PFSK-1 (cell line): ENCODE measurements around the gene PATL1.

ENCODE experiments used
- FOXP2 ChIP-seq: optimal IDR thresholded peaks from 2 replicates; pipeline ENCODE3; 2011; ENCODE audit warnings: borderline replicate concordance, control low read depth, inconsistent platforms; ENCODE audit not compliant: insufficient read depth; ENCODE audit errors: extremely low read length, extremely low read depth
- POLR2AphosphoS5 ChIP-seq: IDR thresholded peaks from 2 replicates; pipeline ENCODE4 v1.6.1; 2012; ENCODE audit warnings: low read depth, mild to moderate bottlenecking, control low read depth, low read length, moderate library complexity
- SIN3A ChIP-seq: IDR thresholded peaks from 2 replicates; pipeline ENCODE4 v1.6.1; 2012; ENCODE audit warnings: mild to moderate bottlenecking, low read length, moderate library complexity, borderline replicate concordance; ENCODE audit not compliant: insufficient read depth
- TAF1 ChIP-seq: IDR thresholded peaks from 2 replicates; pipeline ENCODE4 v1.6.1; 2012; ENCODE audit warnings: low read length, control low read depth, borderline replicate concordance; ENCODE audit not compliant: insufficient read depth
- TF ChIP-seq, protein P1 (sequence below), 2 experiments: IDR thresholded peaks; 2 replicates each; pipeline versions ENCODE4 v1.6.1 to v1.8.0; 2011 to 2012; ENCODE audit warnings: low read depth in 2 of 2, low read length in 2 of 2, control low read depth in 1 of 2, inconsistent platforms in 1 of 2, mild to moderate bottlenecking in 1 of 2, moderate library complexity in 1 of 2; ENCODE audit not compliant: insufficient read depth in 1 of 2

PATL1 gene

DNA sequence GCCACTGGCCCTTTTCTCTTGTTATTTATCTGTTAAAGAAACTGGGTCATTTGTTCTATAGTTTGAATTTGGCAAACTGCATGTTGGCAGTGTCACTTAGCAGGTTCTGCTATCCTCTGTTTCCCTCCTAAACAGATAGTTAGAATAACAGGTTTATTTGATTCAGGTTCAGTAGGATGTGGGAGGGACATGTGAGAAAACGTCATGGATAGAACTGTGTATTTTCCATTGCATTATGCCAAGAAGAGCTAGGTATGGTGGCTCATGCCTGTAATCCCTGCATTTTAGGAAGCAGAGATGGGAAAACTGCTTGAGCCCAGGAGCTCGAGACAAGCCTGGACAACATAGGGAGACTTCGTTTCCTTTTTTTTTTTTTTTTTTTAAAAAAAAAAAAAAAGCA lies 24.3 kb downstream of the PATL1 start:
- TF ChIP-seq, protein P1, sequence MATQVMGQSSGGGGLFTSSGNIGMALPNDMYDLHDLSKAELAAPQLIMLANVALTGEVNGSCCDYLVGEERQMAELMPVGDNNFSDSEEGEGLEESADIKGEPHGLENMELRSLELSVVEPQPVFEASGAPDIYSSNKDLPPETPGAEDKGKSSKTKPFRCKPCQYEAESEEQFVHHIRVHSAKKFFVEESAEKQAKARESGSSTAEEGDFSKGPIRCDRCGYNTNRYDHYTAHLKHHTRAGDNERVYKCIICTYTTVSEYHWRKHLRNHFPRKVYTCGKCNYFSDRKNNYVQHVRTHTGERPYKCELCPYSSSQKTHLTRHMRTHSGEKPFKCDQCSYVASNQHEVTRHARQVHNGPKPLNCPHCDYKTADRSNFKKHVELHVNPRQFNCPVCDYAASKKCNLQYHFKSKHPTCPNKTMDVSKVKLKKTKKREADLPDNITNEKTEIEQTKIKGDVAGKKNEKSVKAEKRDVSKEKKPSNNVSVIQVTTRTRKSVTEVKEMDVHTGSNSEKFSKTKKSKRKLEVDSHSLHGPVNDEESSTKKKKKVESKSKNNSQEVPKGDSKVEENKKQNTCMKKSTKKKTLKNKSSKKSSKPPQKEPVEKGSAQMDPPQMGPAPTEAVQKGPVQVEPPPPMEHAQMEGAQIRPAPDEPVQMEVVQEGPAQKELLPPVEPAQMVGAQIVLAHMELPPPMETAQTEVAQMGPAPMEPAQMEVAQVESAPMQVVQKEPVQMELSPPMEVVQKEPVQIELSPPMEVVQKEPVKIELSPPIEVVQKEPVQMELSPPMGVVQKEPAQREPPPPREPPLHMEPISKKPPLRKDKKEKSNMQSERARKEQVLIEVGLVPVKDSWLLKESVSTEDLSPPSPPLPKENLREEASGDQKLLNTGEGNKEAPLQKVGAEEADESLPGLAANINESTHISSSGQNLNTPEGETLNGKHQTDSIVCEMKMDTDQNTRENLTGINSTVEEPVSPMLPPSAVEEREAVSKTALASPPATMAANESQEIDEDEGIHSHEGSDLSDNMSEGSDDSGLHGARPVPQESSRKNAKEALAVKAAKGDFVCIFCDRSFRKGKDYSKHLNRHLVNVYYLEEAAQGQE (IDR thresholded peaks at IDR 0.05; ENCODE audit: insufficient read depth in 1 of 2, low read depth in 2 of 2, low read length in 2 of 2) = no peak
- no peak for TF ChIP-seq POLR2AphosphoS5
- TF ChIP-seq SIN3A = no peak
- TF ChIP-seq FOXP2 = no peak
- no peak for TF ChIP-seq TAF1

DNA sequence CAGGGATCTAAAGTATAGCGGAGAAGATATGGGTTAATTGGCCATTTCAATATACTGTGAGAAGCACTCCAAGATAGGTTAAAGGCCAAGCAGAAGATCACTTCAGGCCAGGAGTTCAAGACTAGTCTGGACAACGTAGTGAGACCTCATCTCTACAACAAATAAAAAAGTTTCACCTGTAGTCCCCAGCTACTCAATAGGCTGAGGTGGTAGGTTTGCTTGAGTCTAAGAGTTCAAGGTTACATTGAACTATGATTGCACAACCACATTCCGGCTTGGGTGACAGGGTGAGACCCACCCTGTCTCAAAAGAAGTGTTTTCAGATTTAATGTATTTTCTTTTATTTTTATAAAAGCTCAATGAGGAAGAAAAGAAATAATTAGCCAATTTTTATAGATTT lies 25.4 kb downstream of the PATL1 start:
- TF ChIP-seq TAF1 (no peak), FOXP2 (no peak)
- TF ChIP-seq, protein P1 (IDR thresholded peaks at IDR 0.05; ENCODE audit: insufficient read depth in 1 of 2, low read depth in 2 of 2, low read length in 2 of 2) = no peak

DNA sequence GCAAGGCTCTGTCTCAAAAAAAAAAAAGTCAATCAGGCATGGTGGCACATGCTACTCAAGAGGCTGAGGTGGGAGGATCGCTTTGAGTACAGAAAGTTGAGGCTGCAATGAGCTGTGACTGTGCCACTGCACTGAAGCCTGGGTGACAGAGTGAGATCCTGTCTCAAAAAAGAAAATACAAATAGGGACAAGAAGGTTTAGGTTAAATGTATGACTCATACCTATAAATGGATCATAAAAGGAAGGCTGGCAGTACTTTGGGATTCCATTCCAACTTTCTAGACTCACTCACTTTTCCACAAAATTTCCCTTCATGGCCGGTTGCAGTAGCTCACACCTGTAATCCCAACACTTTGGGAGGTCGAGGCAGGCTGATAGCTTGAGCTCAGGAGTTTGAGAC lies 27.7 kb downstream of the PATL1 start:
- no peak for TF ChIP-seq FOXP2
- TF ChIP-seq POLR2AphosphoS5 = no peak
- TF ChIP-seq, protein P1 (IDR thresholded peaks at IDR 0.05; ENCODE audit: insufficient read depth in 1 of 2, low read depth in 2 of 2, low read length in 2 of 2) = no peak
- no peak for TF ChIP-seq SIN3A
- no peak for TF ChIP-seq TAF1

DNA sequence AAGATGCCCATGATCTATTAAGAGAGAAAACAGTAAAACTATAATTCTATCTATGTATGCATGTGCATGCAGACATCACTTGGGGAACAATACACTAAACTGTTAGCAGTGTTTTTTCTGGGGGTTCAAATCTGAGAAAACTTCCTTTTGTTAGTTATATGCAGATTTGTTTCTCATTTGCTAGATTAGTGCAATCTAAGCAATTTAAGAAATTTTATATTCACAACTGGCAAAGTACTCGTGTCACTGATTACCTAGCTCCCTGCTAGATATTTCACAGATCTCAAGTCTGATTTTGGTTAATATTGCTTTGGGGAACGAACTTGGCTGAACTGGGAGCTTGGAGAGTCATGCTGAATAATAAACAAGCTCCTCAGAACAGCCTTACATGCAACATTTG lies 38.3 kb downstream of the PATL1 start:
- TF ChIP-seq SIN3A = no peak
- no peak for TF ChIP-seq TAF1
- TF ChIP-seq POLR2AphosphoS5 = no peak
- TF ChIP-seq FOXP2 = no peak
- TF ChIP-seq, protein P1 (IDR thresholded peaks at IDR 0.05; ENCODE audit: insufficient read depth in 1 of 2, low read depth in 2 of 2, low read length in 2 of 2) = no peak

DNA sequence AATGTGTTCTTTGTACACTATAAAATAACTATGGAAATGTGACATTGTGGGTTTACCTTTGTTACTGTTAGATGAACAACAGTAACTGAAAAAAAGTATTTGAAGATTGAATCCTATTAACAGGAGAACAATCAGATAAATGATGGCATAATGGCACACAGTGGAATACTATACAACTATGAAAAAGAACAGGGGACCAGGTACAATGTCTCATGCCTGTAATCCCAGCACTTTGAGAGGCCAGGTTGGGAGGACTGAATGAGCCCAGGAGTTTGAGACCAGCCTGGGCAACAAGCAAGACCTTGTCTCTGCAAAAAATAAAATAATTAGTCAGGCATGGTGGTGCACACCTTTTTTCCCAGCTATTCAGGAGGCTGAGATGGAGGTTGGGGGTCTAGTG lies 38.8 kb downstream of the PATL1 start:
- TF ChIP-seq POLR2AphosphoS5 (no peak), TAF1 (no peak), FOXP2 (no peak)
